Activated naive CD4-positive, alpha-beta T cell treated with anti-CD3 and anti-CD28 coated beads for 36 hours (primary cell): ENCODE measurements around the gene ARHGEF28. TPM values are rescaled to one million over a fixed set of nuclear protein-coding genes. Genes with fewer than 3 reads are reported as not detected.

Source experiments
- CTCF ChIA-PET: fragments of 350-600 bp; sonication (Branson Sonifier 250); formaldehyde crosslinking; loops from one replicate; lab custom pipeline; 2021; ENCODE audit warnings: antibody characterized with exemption; lab: Charles Lee
- DNase-seq: peaks from one replicate; pipeline ENCODE4 v3.0.0-alpha.2; 2020
- H3K27ac Mint-ChIP-seq: one replicate; pipeline ENCODE4 v1.8.0; 2021; ENCODE audit warnings: mild to moderate bottlenecking, mixed read lengths
- H3K27me3 Mint-ChIP-seq: one replicate; pipeline ENCODE4 v1.8.0; 2021; ENCODE audit warnings: low read depth, mixed read lengths
- H3K36me3 Mint-ChIP-seq: one replicate; pipeline ENCODE4 v1.8.0; 2021; ENCODE audit warnings: low read depth, mixed read lengths
- H3K4me1 Mint-ChIP-seq: one replicate; pipeline ENCODE4 v1.8.0; 2021; ENCODE audit warnings: low read depth, mixed read lengths
- H3K4me3 Mint-ChIP-seq: one replicate; pipeline ENCODE4 v1.8.0; 2021; ENCODE audit warnings: mild to moderate bottlenecking, moderate library complexity, mixed read lengths
- H3K9me3 Mint-ChIP-seq: one replicate; pipeline ENCODE4 v1.8.0; 2021; ENCODE audit warnings: mixed read lengths
- intact Hi-C: fragments of 100-400 bp; cut with micrococcal nuclease; formaldehyde crosslinking; loops from one replicate; pipeline ENCODE4 v1.15.1; 2023
- total RNA-seq, 2 experiments: library from RNA; stranded (reverse); gene quantifications; one replicate each; pipeline ENCODE4 v1.2.3, GENCODE V29; 2021

ARHGEF28 gene
- total RNA-seq: not detected

GRCh38 chr5:73625944-73626811 lies at the start of gene ARHGEF28:
Gene ARHGEF28, plus strand, starts transcription at chr5:73626196. Its CDS starts 58,656 bp downstream, at chr5:73684852.
- no peaks in the 10 kb centered on the region for H3K36me3 Mint-ChIP-seq
- no peak within 1 kb of the TSS for H3K27ac Mint-ChIP-seq
- H3K9me3 Mint-ChIP-seq: no peaks in the 10 kb centered on the region
- CTCF ChIA-PET: interaction anchor here (1.0 kb wide), 1 partner anchor 30 kb away, joined by 3 read pairs; no protein-coding TSS in a partner anchor
- intact Hi-C loops: no loop called here
- peak within 1 kb of the TSS; percentile 21 for H3K4me3 Mint-ChIP-seq
- peaks cover 50% of the 10 kb centered on the region for H3K27me3 Mint-ChIP-seq
- no peaks in the 10 kb centered on the region for H3K4me1 Mint-ChIP-seq
- peak; percentile 15 for DNase-seq

- intact Hi-C loops: no loop called here
- Mint-ChIP-seq H3K4me1 (no peaks in the 10 kb centered on the region), H3K36me3 (peaks cover 26% of the 10 kb centered on the region), H3K27ac (no peak overlapping the region), H3K9me3 (no peaks in the 10 kb centered on the region), H3K4me3 (no peak overlapping the region), H3K27me3 (no peaks in the 10 kb centered on the region)
- DNase-seq: no peak
- CTCF ChIA-PET: interaction anchor here (2.2 kb wide), 1 partner anchor 8 kb away, joined by 9 read pairs; no protein-coding TSS in a partner anchor
These were observed 43.5 kb upstream of the ARHGEF28 start for GRCh38 chr5:73582285-73583145.

GRCh38 chr5:73587923-73588322 lies 38.1 kb upstream of the ARHGEF28 start:
- Mint-ChIP-seq H3K36me3 (peaks cover 3% of the 10 kb centered on the region), H3K9me3 (no peaks in the 10 kb centered on the region), H3K4me3 (no peak overlapping the region), H3K4me1 (no peaks in the 10 kb centered on the region), H3K27me3 (no peaks in the 10 kb centered on the region), H3K27ac (no peak overlapping the region)
- CTCF ChIA-PET: interaction anchor here (1.6 to 6.5 kb wide), 2 partner anchors 10 to 206 kb away, joined by 5 to 155 read pairs; no protein-coding TSS in a partner anchor
- DNase-seq: no peak
- intact Hi-C loops: no loop called here

GRCh38 chr5:73591102-73591695 lies 34.8 kb upstream of the ARHGEF28 start:
- intact Hi-C loops: loop anchor here (1.0 to 2.0 kb wide), 4 partner anchors 72 to 1058 kb away; no protein-coding TSS in a partner anchor
- Mint-ChIP-seq H3K4me3 (no peak overlapping the region), H3K27me3 (no peaks in the 10 kb centered on the region), H3K36me3 (peaks cover 3% of the 10 kb centered on the region), H3K4me1 (no peaks in the 10 kb centered on the region), H3K27ac (no peak overlapping the region), H3K9me3 (no peaks in the 10 kb centered on the region)
- peak; percentile 63 for DNase-seq
- CTCF ChIA-PET: interaction anchor here (0.6 to 6.5 kb wide), 33 partner anchors 9 to 896 kb away, joined by 3 to 155 read pairs (median 4); no protein-coding TSS in a partner anchor

GRCh38 chr5:73591698-73592501 lies 34.1 kb upstream of the ARHGEF28 start:
- Mint-ChIP-seq H3K27me3 (peaks cover 2% of the 10 kb centered on the region), H3K36me3 (peaks cover 3% of the 10 kb centered on the region), H3K4me3 (no peak overlapping the region), H3K4me1 (no peaks in the 10 kb centered on the region), H3K27ac (no peak overlapping the region), H3K9me3 (no peaks in the 10 kb centered on the region)
- intact Hi-C loops: loop anchor here (1.0 to 2.0 kb wide), 4 partner anchors 73 to 1057 kb away; no protein-coding TSS in a partner anchor
- DNase-seq: no peak
- CTCF ChIA-PET: interaction anchor here (0.7 to 6.5 kb wide), 18 partner anchors 10 to 217 kb away, joined by 3 to 155 read pairs (median 5); no protein-coding TSS in a partner anchor

GRCh38 chr5:73592551-73592950 lies 33.4 kb upstream of the ARHGEF28 start:
- no peak for DNase-seq
- Mint-ChIP-seq H3K36me3 (peaks cover 1% of the 10 kb centered on the region), H3K9me3 (no peaks in the 10 kb centered on the region), H3K27me3 (peaks cover 2% of the 10 kb centered on the region), H3K4me3 (no peak overlapping the region), H3K27ac (no peak overlapping the region), H3K4me1 (no peaks in the 10 kb centered on the region)
- intact Hi-C loops: no loop called here
- CTCF ChIA-PET: interaction anchor here (1.1 to 6.5 kb wide), 2 partner anchors 117 to 201 kb away, joined by 4 to 155 read pairs; no protein-coding TSS in a partner anchor

- Mint-ChIP-seq H3K4me1 (no peaks in the 10 kb centered on the region), H3K27ac (no peak overlapping the region), H3K36me3 (peaks cover 2% of the 10 kb centered on the region), H3K4me3 (no peak overlapping the region), H3K9me3 (peaks cover 2% of the 10 kb centered on the region), H3K27me3 (peaks cover 8% of the 10 kb centered on the region)
- intact Hi-C loops: no loop called here
- peak; percentile 19 for DNase-seq
- CTCF ChIA-PET: interaction anchor here (0.7 to 1.7 kb wide), 15 partner anchors 9 to 1243 kb away, joined by 3 to 7 read pairs (median 3); no protein-coding TSS in a partner anchor
These were observed 29.2 kb upstream of the ARHGEF28 start for GRCh38 chr5:73596705-73597328.

GRCh38 chr5:73599380-73599779 lies 26.6 kb upstream of the ARHGEF28 start:
- Mint-ChIP-seq H3K27ac (no peak overlapping the region), H3K4me1 (no peaks in the 10 kb centered on the region), H3K4me3 (no peak overlapping the region), H3K27me3 (peaks cover 8% of the 10 kb centered on the region), H3K36me3 (peaks cover 2% of the 10 kb centered on the region), H3K9me3 (peaks cover 5% of the 10 kb centered on the region)
- intact Hi-C loops: no loop called here
- no peak for DNase-seq
- CTCF ChIA-PET: no interaction called here

GRCh38 chr5:73603998-73604397 lies 22.0 kb upstream of the ARHGEF28 start:
- no peak for DNase-seq
- peaks cover 7% of the 10 kb centered on the region for H3K27me3 Mint-ChIP-seq
- H3K9me3 Mint-ChIP-seq: peaks cover 5% of the 10 kb centered on the region
- CTCF ChIA-PET: no interaction called here
- H3K4me3 Mint-ChIP-seq: no peak overlapping the region
- no peaks in the 10 kb centered on the region for H3K4me1 Mint-ChIP-seq
- no peak overlapping the region for H3K27ac Mint-ChIP-seq
- peaks cover 2% of the 10 kb centered on the region for H3K36me3 Mint-ChIP-seq
- intact Hi-C loops: no loop called here

- CTCF ChIA-PET: interaction anchor here (1.9 kb wide), 1 partner anchor 14 kb away, joined by 5 read pairs; no protein-coding TSS in a partner anchor
- no peak for DNase-seq
- Mint-ChIP-seq H3K4me3 (no peak overlapping the region), H3K9me3 (peaks cover 5% of the 10 kb centered on the region), H3K27me3 (peaks cover 7% of the 10 kb centered on the region), H3K4me1 (no peaks in the 10 kb centered on the region), H3K27ac (no peak overlapping the region), H3K36me3 (peaks cover 2% of the 10 kb centered on the region)
- intact Hi-C loops: no loop called here
These were observed 20.5 kb upstream of the ARHGEF28 start for GRCh38 chr5:73605223-73606087.
